Right atrium auricular region (tissue), 2 donors: ENCODE data around the gene NUP58. TPM values are rescaled to one million over a fixed set of nuclear protein-coding genes. Genes with fewer than 3 reads are reported as not detected.

ENCODE experiments used
- DNase-seq: peaks from one replicate; pipeline ENCODE4 v3.0.0-alpha.2; 2019; ENCODE audit warnings: low spot score
- H3K27ac ChIP-seq, 2 donors: fragments of 200-600 bp; sonication (generic); 1 replicate in 1 of 2; 2 replicates in 1 of 2; pipeline ENCODE4 v1.5.1; 2016 to 2019
- H3K27me3 ChIP-seq, 2 donors: fragments of 200-600 bp; sonication (generic); one replicate each; pipeline versions ENCODE4 v1.5.1 to v1.6.0; 2017 to 2019
- H3K36me3 ChIP-seq: fragments of 200-600 bp; sonication (generic); one replicate; pipeline ENCODE4 v1.5.1; 2016
- H3K4me1 ChIP-seq, 2 donors: fragments of 200-600 bp; sonication (generic); one replicate each; pipeline versions ENCODE4 v1.5.1 to v1.6.0; 2017 to 2019
- H3K4me3 ChIP-seq, 2 donors: fragments of 200-600 bp; sonication (generic); 1 replicate in 1 of 2; 2 replicates in 1 of 2; pipeline ENCODE4 v1.5.1; 2017 to 2019; ENCODE audit warnings: mild to moderate bottlenecking in 1 of 2, moderate library complexity in 1 of 2
- H3K9me3 ChIP-seq, 2 donors: fragments of 200-600 bp; sonication (generic); one replicate each; pipeline ENCODE4 v1.5.1; 2019
- CTCF ChIP-seq, 2 donors: fragments of 200-600 bp; sonication (generic); IDR thresholded peaks; one replicate each; pipeline ENCODE4 v1.5.1; 2019; ENCODE audit warnings: antibody characterized with exemption in 2 of 2
- total RNA-seq, 2 donors: library from RNA; depleted of rRNA; stranded (reverse); fragments of >200 nt; gene quantifications; one replicate each; pipeline ENCODE4 v1.1.0, GENCODE V29; 2016

The NUP58 gene
- total RNA-seq, 2 donors from 2014 or later, result 24.7 to 27.9 TPM

- Histone ChIP-seq H3K9me3 (no peaks in the 10 kb centered on the region), H3K27ac (no peak overlapping the region), H3K27me3 (no peaks in the 10 kb centered on the region), H3K36me3 (peaks cover 42% of the 10 kb centered on the region), H3K4me3 (no peak overlapping the region), H3K4me1 (no peaks in the 10 kb centered on the region)
- no peak for DNase-seq
- no peak for TF ChIP-seq CTCF (IDR thresholded peaks at IDR 0.05)
Observed at GRCh38 chr13:25266706-25267105, 34.7 kb upstream of the NUP58 start.

GRCh38 chr13:25267715-25268114, 33.7 kb upstream of the NUP58 start:
- Histone ChIP-seq H3K27me3 (no peaks in the 10 kb centered on the region), H3K4me3 (no peak overlapping the region), H3K4me1 (no peaks in the 10 kb centered on the region), H3K27ac (no peak overlapping the region), H3K9me3 (no peaks in the 10 kb centered on the region), H3K36me3 (peaks cover 32% of the 10 kb centered on the region)
- TF ChIP-seq CTCF (IDR thresholded peaks at IDR 0.05), result no peak
- no peak for DNase-seq

- no peak for TF ChIP-seq CTCF (IDR thresholded peaks at IDR 0.05)
- peaks cover 28% of the 10 kb centered on the region for H3K36me3 ChIP-seq
- H3K27ac ChIP-seq, result no peak overlapping the region
- H3K4me3 ChIP-seq, result no peak overlapping the region
- DNase-seq, result no peak
- H3K9me3 ChIP-seq, result no peaks in the 10 kb centered on the region
- no peaks in the 10 kb centered on the region for H3K27me3 ChIP-seq
- H3K4me1 ChIP-seq, result no peaks in the 10 kb centered on the region
Observed at GRCh38 chr13:25268561-25268960, 32.9 kb upstream of the NUP58 start.

GRCh38 chr13:25276748-25277147, 24.7 kb upstream of the NUP58 start:
- Histone ChIP-seq H3K9me3 (no peaks in the 10 kb centered on the region), H3K4me1 (peaks cover 0 to 12% of the 10 kb centered on the region in 2 donors), H3K27ac (no peak overlapping the region), H3K4me3 (no peak overlapping the region), H3K27me3 (no peaks in the 10 kb centered on the region), H3K36me3 (no peaks in the 10 kb centered on the region)
- no peak for DNase-seq
- TF ChIP-seq CTCF (IDR thresholded peaks at IDR 0.05), result no peak

- Histone ChIP-seq H3K4me1 (peaks cover 0 to 14% of the 10 kb centered on the region in 2 donors), H3K27ac (no peak overlapping the region), H3K27me3 (no peaks in the 10 kb centered on the region), H3K36me3 (no peaks in the 10 kb centered on the region), H3K9me3 (no peaks in the 10 kb centered on the region), H3K4me3 (no peak overlapping the region)
- no peak for TF ChIP-seq CTCF (IDR thresholded peaks at IDR 0.05)
- DNase-seq, result no peak
Observed at GRCh38 chr13:25280396-25280795, 21.0 kb upstream of the NUP58 start.

GRCh38 chr13:25281193-25281934, 20.1 kb upstream of the NUP58 start:
- no peak for TF ChIP-seq CTCF (IDR thresholded peaks at IDR 0.05)
- H3K9me3 ChIP-seq, result no peaks in the 10 kb centered on the region
- no peak overlapping the region for H3K27ac ChIP-seq
- DNase-seq, result no peak
- H3K4me1 ChIP-seq, result peaks cover 0 to 24% of the 10 kb centered on the region in 2 donors
- H3K27me3 ChIP-seq, result no peaks in the 10 kb centered on the region
- H3K36me3 ChIP-seq, result no peaks in the 10 kb centered on the region
- H3K4me3 ChIP-seq, result no peak overlapping the region
